Measurements from ENCODE around the gene POLR1G.
A peak's percentile ranks its signal among the peaks of the same experiment; 100 is the strongest.

Gene POLR1G

DNA sequence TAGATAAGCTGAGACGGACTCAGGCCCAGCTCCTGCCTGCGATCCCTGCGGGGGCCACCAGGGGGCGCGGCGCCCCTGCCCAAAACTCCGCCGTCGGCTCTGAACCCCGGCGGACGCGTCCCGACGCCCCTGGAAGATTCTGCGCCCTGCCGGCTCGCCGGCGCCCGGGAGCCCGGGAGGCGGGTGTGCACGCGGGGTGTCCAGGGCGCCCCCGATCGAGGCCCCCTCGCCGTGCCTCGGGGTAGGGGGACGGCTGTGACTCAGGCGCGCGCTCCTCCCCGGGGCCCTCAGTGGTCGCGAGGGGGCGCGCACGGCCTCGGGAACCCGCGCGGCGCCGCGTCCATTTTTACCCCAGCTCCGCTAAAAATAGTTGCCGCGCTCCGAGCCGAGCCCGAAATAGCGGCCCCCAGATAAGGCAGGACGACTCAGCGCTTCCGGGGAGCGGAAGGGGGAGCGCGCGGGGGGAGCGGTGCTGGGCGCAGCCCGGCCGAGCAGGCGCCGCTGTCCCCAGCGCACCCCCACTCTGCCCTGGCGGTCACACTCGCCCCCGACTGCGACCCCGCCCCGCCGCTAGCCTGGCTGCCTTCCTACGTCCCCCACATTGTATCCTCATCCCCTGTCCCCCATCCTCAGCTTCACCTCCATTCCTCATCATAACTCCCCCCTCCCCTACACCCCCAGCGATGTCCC is 33.3 kb downstream of the POLR1G start:
- peak overlapping the region; percentile 60 for H3K27ac ChIP-seq
- TF ChIP-seq, protein P1, sequence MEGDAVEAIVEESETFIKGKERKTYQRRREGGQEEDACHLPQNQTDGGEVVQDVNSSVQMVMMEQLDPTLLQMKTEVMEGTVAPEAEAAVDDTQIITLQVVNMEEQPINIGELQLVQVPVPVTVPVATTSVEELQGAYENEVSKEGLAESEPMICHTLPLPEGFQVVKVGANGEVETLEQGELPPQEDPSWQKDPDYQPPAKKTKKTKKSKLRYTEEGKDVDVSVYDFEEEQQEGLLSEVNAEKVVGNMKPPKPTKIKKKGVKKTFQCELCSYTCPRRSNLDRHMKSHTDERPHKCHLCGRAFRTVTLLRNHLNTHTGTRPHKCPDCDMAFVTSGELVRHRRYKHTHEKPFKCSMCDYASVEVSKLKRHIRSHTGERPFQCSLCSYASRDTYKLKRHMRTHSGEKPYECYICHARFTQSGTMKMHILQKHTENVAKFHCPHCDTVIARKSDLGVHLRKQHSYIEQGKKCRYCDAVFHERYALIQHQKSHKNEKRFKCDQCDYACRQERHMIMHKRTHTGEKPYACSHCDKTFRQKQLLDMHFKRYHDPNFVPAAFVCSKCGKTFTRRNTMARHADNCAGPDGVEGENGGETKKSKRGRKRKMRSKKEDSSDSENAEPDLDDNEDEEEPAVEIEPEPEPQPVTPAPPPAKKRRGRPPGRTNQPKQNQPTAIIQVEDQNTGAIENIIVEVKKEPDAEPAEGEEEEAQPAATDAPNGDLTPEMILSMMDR (conservative IDR thresholded peaks at IDR 0.05), result peak; percentile 93
- TF ChIP-seq ZFX (IDR thresholded peaks at IDR 0.05), result no peak

DNA sequence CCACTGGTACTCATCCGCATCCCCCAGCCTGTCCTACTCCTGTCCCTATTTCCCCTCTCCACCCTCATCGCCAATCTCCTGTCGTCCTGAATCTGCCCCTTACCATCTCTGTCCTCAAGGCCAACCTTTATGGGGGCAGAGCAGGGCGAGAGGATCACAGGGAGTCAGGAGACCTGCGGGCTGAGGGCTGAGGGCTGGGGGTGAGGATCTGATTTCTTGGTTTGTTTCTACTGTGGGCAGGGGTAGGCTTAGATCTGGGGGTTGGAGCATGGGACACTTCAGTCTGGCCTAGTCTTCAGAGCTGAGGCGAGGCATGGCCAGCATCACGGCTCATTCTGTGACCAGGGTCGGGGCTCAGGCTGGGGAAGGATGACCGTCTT is 33.8 kb downstream of the POLR1G start:
- no peak for TF ChIP-seq ZFX (IDR thresholded peaks at IDR 0.05)
- TF ChIP-seq, protein P1 (conservative IDR thresholded peaks at IDR 0.05), result no peak
- H3K27ac ChIP-seq, result peak overlapping the region; percentile 60

DNA sequence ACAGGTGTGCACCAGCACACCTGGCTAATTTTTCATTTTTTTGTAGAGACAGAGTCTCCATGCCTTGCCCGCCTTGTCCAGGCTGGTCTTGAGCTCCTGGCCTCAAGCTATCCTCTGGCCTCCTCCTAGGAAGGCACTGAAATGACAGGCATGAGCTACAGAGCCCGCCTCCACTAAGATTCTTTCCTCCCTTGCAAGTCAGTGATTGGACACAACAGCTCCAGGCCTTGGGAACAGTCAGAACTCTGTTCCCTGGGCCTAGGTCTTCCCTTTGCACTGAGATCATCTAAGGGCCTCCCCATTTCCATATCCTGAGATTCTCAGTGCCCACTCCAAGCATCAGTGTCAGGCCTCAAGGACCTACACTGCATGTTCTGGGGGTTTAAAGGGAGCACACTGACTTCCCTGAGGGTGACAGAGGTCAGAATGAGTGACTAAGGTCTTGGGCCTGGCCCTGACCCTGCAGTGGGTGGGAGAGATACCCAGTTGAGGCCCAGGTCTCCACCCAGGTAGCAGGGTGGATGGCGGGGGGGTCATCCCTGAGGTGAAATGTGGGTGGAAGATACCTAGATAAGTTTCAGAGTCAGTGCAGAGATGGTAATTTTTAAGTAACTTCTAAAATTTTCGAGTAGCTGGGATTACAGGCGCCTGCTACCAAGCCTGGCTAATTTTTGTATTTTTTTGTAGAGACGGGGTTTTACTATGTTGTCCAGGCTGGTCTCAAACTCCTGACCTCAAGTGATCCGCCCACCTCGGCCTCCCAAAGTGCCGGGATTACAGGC is 34.6 kb downstream of the POLR1G start:
- H3K27ac ChIP-seq, result no peak overlapping the region
- TF ChIP-seq ZFX (IDR thresholded peaks at IDR 0.05), result no peak
- TF ChIP-seq, protein P1 (conservative IDR thresholded peaks at IDR 0.05), result no peak

DNA sequence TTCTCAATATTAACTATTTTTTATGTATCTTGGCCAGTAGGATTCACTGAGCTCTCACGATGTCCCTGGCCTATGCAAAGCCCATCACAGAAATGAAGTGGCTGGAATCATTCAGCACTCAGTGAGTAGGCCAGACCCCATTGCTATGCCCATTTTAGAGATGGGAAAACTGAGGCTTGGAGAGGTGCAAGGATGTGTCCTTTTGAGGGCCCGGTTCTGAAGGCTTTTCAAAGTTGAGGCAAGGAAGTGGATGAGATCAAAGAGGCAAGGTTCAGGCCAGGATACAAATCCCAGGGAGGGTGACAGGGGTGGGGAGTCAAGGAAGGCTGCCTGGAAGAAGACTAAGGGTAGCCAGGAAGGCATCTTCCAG is 35.9 kb downstream of the POLR1G start:
- 0 out of 2 replicates have a peak overlapping the region, but pooled peaks have one; percentile 87 for H3K27ac ChIP-seq

DNA sequence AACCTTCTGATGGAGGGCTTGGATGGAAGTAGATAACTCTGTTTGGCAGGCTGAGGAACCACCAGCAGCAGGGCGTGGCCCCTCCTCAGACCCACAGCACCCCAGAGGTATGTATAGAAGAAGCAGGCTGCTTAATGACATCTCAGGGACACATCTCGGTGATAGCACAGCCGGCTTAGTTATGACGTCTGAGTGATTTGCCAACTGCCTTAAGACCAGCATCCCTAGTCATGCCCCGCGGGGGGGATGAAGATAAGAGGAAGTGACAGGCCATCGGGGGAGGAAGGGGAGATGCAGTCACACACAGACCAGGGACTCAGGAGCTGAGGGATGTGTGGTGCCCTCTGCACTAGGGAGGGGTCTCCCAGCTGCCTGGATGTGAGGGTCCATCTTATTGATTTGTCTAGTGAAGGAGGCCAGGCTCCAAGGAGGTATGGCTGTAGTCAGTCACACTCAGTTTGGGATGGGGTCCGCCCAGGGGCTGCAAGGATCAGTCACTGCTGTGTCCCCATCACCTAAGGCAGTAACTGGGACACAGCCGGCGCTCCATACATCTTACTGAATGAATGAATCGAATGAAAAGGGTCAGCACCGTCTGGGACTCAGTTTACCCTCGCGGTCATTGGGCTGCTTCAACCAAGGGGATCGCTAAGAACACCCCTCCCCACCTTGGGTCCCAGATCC is 36.5 kb downstream of the POLR1G start:
- H3K27ac ChIP-seq, result peak overlapping the region; percentile 87
- TF ChIP-seq, protein P1 (conservative IDR thresholded peaks at IDR 0.05), result no peak
- no peak for TF ChIP-seq ZFX (IDR thresholded peaks at IDR 0.05)

More for the DNA sequence above, 35.9 kb downstream of the POLR1G start:
- TF ChIP-seq, protein P1 (conservative IDR thresholded peaks at IDR 0.05), result no peak
- TF ChIP-seq ZFX (IDR thresholded peaks at IDR 0.05), result no peak

DNA sequence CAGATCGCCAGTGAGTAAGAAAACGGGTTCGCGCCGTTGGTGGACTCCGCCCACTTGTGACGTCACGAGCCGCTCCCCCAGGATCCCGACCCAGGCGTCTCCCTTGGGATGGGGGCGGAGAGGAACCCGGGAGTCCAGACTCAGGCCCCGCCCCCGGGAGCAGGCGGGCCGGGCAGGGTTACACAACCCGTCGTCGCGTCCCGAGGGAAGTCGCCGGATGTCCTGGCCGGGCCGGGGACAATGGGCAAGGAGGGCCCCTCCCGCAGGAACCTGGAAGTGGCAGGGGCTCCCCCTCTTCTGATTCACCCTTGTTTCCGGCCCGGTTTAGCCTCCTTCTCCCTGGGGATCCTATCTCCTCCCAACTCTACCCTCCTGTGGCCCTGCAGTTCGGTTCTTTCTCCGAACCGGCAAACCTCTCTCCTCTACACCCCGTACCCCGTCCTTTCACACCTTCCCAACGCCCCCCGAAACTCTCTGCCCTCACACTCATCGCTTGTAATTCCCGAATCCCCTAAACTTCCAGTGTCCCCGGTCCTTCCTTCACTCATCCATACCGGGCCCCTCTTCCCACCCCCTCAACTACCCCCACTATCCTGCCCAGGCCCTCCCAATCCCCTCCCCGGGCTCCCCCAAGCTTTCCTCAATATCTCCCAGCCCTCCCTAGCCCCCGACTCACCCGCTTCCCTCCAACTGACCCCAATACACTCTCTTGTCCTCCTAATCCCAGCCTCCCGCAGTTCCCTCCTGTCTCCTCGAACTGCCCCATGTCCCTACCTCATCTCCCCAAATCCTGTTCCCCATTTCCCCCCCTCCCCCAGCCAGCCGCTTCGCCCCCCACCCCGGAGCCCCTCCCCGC is 37.2 kb downstream of the POLR1G start:
- TF ChIP-seq, protein P1 (conservative IDR thresholded peaks at IDR 0.05), result no peak
- TF ChIP-seq ZFX (IDR thresholded peaks at IDR 0.05), result no peak
- H3K27ac ChIP-seq, result peak overlapping the region; percentile 87

All from C4-2B (cell line).